Ishikawa (cell line): ENCODE measurements around the gene RPS15.

ENCODE experiments used
- FOXM1 ChIP-seq: IDR thresholded peaks from 2 replicates; pipeline ENCODE4 v1.6.1; 2012; ENCODE audit warnings: low read depth, borderline replicate concordance
- TAF1 ChIP-seq: IDR thresholded peaks from 2 replicates; pipeline ENCODE4 v1.6.1; 2012; ENCODE audit warnings: low read depth, mild to moderate bottlenecking
- YY1 ChIP-seq: IDR thresholded peaks from 2 replicates; pipeline ENCODE4 v1.6.1; 2012; ENCODE audit warnings: low read depth

- TF ChIP-seq YY1: no peak
- no peak for TF ChIP-seq TAF1
- TF ChIP-seq FOXM1: no peak
Measured at GRCh38 chr19:1481893-1482360, 43.7 kb downstream of the RPS15 start.
